ENCODE measurements around the gene HOXC11.

GRCh38 chr12:54004841-54005530 is 32.1 kb downstream of the HOXC11 start:
- TF ChIP-seq CTCF (conservative IDR thresholded peaks at IDR 0.05; ENCODE audit: low read depth in 2 of 2) (no peak), EZH2 (IDR thresholded peaks at IDR 0.05; ENCODE audit: low read depth, unreplicated experiment) (peak; percentile 95), JUNB (IDR thresholded peaks at IDR 0.05; ENCODE audit: unreplicated experiment) (no peak), EZH2phosphoT487 (IDR thresholded peaks at IDR 0.05; ENCODE audit: unreplicated experiment) (peak; percentile 19), POLR2AphosphoS5 (IDR thresholded peaks at IDR 0.05; ENCODE audit: low read depth) (no peak), REST (IDR thresholded peaks at IDR 0.05; ENCODE audit: unreplicated experiment) (no peak), CREB1 (CRISPR knock-in tag; IDR thresholded peaks at IDR 0.05; ENCODE audit: low read depth) (no peak), ZNF114 (CRISPR knock-in tag; IDR thresholded peaks at IDR 0.05) (no peak)

Data from GM23338 (cell line).